ENCODE measurements around the gene PHAF1. TPM values are rescaled to one million over a fixed set of nuclear protein-coding genes. Genes with fewer than 3 reads are reported as not detected.

PHAF1 gene
- total and polyA plus RNA-seq, 2 experiments from 2014 or later = 15.2 to 24.4 TPM

DNA sequence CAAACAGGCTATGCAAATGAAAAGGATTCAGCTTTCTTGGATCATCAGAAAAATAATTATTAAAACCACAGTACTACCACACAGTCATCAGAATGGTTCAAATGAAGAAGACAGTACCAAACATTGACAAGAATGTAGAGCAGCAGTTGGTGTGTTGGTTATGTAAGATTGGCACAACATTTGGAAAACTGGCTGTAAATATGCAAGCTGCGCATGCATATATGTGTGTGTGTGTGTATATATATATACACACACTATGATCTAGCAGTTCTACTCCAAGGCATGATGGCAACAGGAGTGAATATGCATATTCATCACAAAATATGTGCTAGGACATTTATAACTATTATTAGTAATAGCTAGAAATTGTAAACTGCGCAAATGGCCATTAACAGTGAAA lies 34.4 kb upstream of the PHAF1 start:
- in situ Hi-C loops (cut with MboI) = no loop called here
- Histone ChIP-seq H3K36me3 (ENCODE audit: low read depth) (peaks cover 20% of the 10 kb centered on the region), H3K4me2 (ENCODE audit: unreplicated experiment) (no peak overlapping the region), H3K79me2 (ENCODE audit: insufficient read depth) (peaks cover 95% of the 10 kb centered on the region), H3K9me2 (ENCODE audit: insufficient read depth) (no peaks in the 10 kb centered on the region), H4K20me1 (ENCODE audit: insufficient read depth) (no peaks in the 10 kb centered on the region), H3K27me3 (replicated peaks; ENCODE audit: insufficient read depth) (no peaks in the 10 kb centered on the region), H3K9ac (no peak overlapping the region), H3K4me3 (no peak overlapping the region), H3K27ac (no peak overlapping the region), H3K4me1 (ENCODE audit: insufficient read depth) (no peaks in the 10 kb centered on the region), H2AFZ (no peak overlapping the region), H3F3A (ENCODE audit: insufficient read depth) (no peaks in the 10 kb centered on the region), H3K9me3 (ENCODE audit: low read depth) (no peaks in the 10 kb centered on the region)
- DNase-seq = no peak
- WGBS, 2 experiments (ENCODE audit: low coverage in 1 of 2, low lambda C conversion rate in 2 of 2, missing lambda C conversion rate in 2 of 2) = 98 to 100% methylated on average over 2 of the region's 2 CpGs
- TF ChIP-seq EZH2phosphoT487 (IDR thresholded peaks at IDR 0.05; ENCODE audit: insufficient read depth, low read depth) (no peak), EZH2 (IDR thresholded peaks at IDR 0.05; ENCODE audit: insufficient read depth, poor library complexity, severe bottlenecking) (no peak)

DNA sequence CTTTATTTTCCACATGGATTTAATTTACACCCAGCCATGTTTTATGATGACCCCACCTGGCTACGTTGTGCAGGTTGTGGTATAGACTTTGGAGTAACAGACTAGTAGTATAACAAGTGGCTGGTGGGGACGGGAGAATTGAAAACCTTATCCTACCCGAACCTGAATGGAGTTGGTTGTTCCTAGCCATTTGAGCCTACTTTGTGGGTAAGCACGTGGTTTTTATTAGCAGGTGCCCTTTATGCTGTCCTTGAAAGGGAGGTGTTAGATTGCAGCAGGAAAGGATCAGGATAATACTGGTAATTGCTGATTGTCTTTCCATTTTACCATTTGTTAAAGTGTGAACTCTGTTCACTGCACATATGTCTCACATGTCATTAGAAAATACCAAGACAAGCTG lies 31.9 kb upstream of the PHAF1 start:
- in situ Hi-C loops (cut with MboI) = no loop called here
- Histone ChIP-seq H3F3A (ENCODE audit: insufficient read depth) (no peaks in the 10 kb centered on the region), H2AFZ (no peak overlapping the region), H3K4me1 (ENCODE audit: insufficient read depth) (peaks cover 10% of the 10 kb centered on the region), H3K27ac (no peak overlapping the region), H3K27me3 (replicated peaks; ENCODE audit: insufficient read depth) (no peaks in the 10 kb centered on the region), H3K4me2 (ENCODE audit: unreplicated experiment) (no peak overlapping the region), H3K36me3 (ENCODE audit: low read depth) (peaks cover 20% of the 10 kb centered on the region), H3K9me2 (ENCODE audit: insufficient read depth) (no peaks in the 10 kb centered on the region), H4K20me1 (ENCODE audit: insufficient read depth) (no peaks in the 10 kb centered on the region), H3K4me3 (no peak overlapping the region), H3K79me2 (ENCODE audit: insufficient read depth) (peaks cover 87% of the 10 kb centered on the region), H3K9ac (no peak overlapping the region), H3K9me3 (ENCODE audit: low read depth) (no peaks in the 10 kb centered on the region)
- DNase-seq = no peak
- 64 to 80% methylated on average over 4 of the region's 4 CpGs for WGBS, 2 experiments (ENCODE audit: low coverage in 1 of 2, low lambda C conversion rate in 2 of 2, missing lambda C conversion rate in 2 of 2)
- TF ChIP-seq EZH2 (IDR thresholded peaks at IDR 0.05; ENCODE audit: insufficient read depth, poor library complexity, severe bottlenecking) = no peak
- no peak for TF ChIP-seq EZH2phosphoT487 (IDR thresholded peaks at IDR 0.05; ENCODE audit: insufficient read depth, low read depth)

DNA sequence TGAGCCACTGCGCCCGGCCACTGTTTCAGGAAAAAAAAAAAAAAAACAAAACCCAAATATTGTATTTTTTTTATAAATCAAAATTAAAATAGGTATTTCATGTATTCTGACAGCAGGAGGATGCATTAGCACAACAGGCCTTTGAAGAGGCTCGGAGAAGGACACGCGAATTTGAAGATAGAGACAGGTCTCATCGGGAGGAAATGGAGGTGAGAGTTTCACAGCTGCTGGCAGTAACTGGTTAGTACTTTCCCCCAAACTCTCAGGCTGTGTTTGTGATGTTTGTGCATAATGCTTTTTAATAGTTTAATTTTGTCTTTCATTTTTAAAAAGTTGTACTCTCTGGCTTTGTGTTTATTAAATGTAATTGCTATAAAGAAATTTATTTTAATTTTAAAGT lies 27.6 kb upstream of the PHAF1 start:
- Histone ChIP-seq H3K9me3 (ENCODE audit: low read depth) (no peaks in the 10 kb centered on the region), H4K20me1 (ENCODE audit: insufficient read depth) (no peaks in the 10 kb centered on the region), H2AFZ (no peak overlapping the region), H3K4me2 (ENCODE audit: unreplicated experiment) (no peak overlapping the region), H3K9me2 (ENCODE audit: insufficient read depth) (no peaks in the 10 kb centered on the region), H3K27ac (no peak overlapping the region), H3K4me3 (no peak overlapping the region), H3K27me3 (replicated peaks; ENCODE audit: insufficient read depth) (no peaks in the 10 kb centered on the region), H3K79me2 (ENCODE audit: insufficient read depth) (peaks cover 84% of the 10 kb centered on the region), H3K4me1 (ENCODE audit: insufficient read depth) (peaks cover 13% of the 10 kb centered on the region), H3F3A (ENCODE audit: insufficient read depth) (no peaks in the 10 kb centered on the region), H3K36me3 (ENCODE audit: low read depth) (peaks cover 16% of the 10 kb centered on the region), H3K9ac (no peak overlapping the region)
- in situ Hi-C loops (cut with MboI) = no loop called here
- DNase-seq = no peak
- no peak for TF ChIP-seq EZH2 (IDR thresholded peaks at IDR 0.05; ENCODE audit: insufficient read depth, poor library complexity, severe bottlenecking)
- no peak for TF ChIP-seq EZH2phosphoT487 (IDR thresholded peaks at IDR 0.05; ENCODE audit: insufficient read depth, low read depth)
- WGBS, 2 experiments (ENCODE audit: low coverage in 1 of 2, low lambda C conversion rate in 2 of 2, missing lambda C conversion rate in 2 of 2) = 96 to 98% methylated on average over 6 of the region's 6 CpGs

DNA sequence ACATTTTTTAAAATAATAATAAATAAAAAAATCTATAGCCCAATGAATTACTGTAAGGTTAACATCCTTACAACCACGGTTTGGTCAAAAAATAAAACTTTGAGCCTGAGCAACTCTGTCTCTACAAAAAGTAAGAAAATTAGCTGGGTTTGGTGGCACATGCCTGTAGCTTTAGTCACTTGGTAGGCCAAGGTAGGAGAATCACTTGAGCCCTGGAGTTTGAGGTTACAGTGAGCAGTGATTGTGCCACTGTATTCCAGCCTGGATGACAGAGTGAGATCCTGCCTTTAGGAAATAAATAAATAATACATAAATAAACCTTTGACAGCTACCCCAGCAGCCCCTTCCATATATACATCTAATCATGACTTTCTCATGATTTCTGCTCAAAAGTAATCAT lies 26.9 kb upstream of the PHAF1 start:
- peaks cover 84% of the 10 kb centered on the region for H3K79me2 ChIP-seq (ENCODE audit: insufficient read depth)
- no peak overlapping the region for H3K4me2 ChIP-seq (ENCODE audit: unreplicated experiment)
- H3K4me3 ChIP-seq = no peak overlapping the region
- DNase-seq = peak; percentile 47
- no peaks in the 10 kb centered on the region for H3K9me3 ChIP-seq (ENCODE audit: low read depth)
- H3K9ac ChIP-seq = no peak overlapping the region
- no peaks in the 10 kb centered on the region for H3K9me2 ChIP-seq (ENCODE audit: insufficient read depth)
- H2AFZ ChIP-seq = no peak overlapping the region
- no peaks in the 10 kb centered on the region for H3F3A ChIP-seq (ENCODE audit: insufficient read depth)
- no peaks in the 10 kb centered on the region for H3K27me3 ChIP-seq (replicated peaks; ENCODE audit: insufficient read depth)
- H3K27ac ChIP-seq = no peak overlapping the region
- H4K20me1 ChIP-seq (ENCODE audit: insufficient read depth) = no peaks in the 10 kb centered on the region
- in situ Hi-C loops (cut with MboI) = no loop called here
- no peak for TF ChIP-seq EZH2 (IDR thresholded peaks at IDR 0.05; ENCODE audit: insufficient read depth, poor library complexity, severe bottlenecking)
- no peak for TF ChIP-seq EZH2phosphoT487 (IDR thresholded peaks at IDR 0.05; ENCODE audit: insufficient read depth, low read depth)
- H3K36me3 ChIP-seq (ENCODE audit: low read depth) = peaks cover 10% of the 10 kb centered on the region
- H3K4me1 ChIP-seq (ENCODE audit: insufficient read depth) = peaks cover 13% of the 10 kb centered on the region
- 85 to 86% methylated on average over 1 of the region's 1 CpG for WGBS, 2 experiments (ENCODE audit: low coverage in 1 of 2, low lambda C conversion rate in 2 of 2, missing lambda C conversion rate in 2 of 2)

Data from GM23248 (cell line).